GM12873 (cell line): Measurements from ENCODE around the gene RTN4RL1.
A peak's percentile ranks its signal among the peaks of the same experiment; 100 is the strongest.

ENCODE experiments used
- TF ChIP-seq, protein P1 (sequence below): IDR thresholded peaks from 2 replicates; pipeline ENCODE4 v1.5.1; 2012; ENCODE audit warnings: low read depth, mild to moderate bottlenecking, moderate library complexity, low read length, control low read depth; ENCODE audit not compliant: insufficient read depth; ENCODE audit errors: missing control alignments

Gene RTN4RL1

DNA sequence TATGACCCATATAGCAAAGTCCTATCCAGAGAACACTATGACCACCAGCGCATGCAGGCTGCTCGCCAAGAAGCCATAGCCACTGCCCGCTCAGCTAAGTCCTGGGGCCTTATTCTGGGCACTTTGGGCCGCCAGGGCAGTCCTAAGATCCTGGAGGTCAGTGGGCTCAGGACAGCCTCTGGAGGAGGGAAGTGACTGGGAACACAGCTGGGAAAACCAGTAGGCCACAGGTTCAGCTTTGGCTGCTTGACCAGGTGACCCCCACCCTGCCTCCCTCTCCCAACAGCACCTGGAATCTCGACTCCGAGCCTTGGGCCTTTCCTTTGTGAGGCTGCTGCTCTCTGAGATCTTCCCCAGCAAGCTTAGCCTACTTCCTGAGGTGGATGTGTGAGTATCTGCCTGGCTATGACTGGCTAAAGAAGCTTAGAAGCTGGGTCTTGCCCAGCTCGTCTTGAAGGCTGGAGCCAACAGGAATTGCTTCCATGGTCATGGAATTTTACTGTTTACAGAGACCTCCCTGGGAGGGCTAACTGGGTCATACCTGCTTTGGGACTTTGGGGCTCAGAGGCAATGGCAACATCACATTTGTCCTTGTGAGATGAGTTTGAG lies 15.2 kb upstream of the RTN4RL1 start:
- TF ChIP-seq, protein P1, sequence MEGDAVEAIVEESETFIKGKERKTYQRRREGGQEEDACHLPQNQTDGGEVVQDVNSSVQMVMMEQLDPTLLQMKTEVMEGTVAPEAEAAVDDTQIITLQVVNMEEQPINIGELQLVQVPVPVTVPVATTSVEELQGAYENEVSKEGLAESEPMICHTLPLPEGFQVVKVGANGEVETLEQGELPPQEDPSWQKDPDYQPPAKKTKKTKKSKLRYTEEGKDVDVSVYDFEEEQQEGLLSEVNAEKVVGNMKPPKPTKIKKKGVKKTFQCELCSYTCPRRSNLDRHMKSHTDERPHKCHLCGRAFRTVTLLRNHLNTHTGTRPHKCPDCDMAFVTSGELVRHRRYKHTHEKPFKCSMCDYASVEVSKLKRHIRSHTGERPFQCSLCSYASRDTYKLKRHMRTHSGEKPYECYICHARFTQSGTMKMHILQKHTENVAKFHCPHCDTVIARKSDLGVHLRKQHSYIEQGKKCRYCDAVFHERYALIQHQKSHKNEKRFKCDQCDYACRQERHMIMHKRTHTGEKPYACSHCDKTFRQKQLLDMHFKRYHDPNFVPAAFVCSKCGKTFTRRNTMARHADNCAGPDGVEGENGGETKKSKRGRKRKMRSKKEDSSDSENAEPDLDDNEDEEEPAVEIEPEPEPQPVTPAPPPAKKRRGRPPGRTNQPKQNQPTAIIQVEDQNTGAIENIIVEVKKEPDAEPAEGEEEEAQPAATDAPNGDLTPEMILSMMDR: no peak

DNA sequence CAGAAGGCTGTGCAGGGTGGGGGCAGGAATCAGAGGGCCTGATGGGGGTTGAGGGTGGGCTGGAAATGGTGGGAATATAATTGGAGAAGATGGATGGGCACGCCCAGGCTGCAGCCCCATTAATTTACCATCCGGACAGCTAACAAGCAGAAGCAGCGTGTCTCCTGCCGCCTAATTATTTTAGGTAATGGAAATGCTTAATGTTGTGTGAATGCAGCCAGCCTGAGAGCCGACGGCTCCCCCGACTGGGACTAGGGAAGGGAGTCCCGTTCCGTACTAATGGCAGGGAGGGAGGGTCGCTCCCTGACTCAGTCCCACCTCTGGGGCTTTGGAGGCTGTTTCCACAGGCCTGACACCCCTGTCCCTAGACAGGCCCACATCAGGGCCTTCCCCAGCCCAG lies 12.0 kb upstream of the RTN4RL1 start:
- TF ChIP-seq, protein P1: no peak

DNA sequence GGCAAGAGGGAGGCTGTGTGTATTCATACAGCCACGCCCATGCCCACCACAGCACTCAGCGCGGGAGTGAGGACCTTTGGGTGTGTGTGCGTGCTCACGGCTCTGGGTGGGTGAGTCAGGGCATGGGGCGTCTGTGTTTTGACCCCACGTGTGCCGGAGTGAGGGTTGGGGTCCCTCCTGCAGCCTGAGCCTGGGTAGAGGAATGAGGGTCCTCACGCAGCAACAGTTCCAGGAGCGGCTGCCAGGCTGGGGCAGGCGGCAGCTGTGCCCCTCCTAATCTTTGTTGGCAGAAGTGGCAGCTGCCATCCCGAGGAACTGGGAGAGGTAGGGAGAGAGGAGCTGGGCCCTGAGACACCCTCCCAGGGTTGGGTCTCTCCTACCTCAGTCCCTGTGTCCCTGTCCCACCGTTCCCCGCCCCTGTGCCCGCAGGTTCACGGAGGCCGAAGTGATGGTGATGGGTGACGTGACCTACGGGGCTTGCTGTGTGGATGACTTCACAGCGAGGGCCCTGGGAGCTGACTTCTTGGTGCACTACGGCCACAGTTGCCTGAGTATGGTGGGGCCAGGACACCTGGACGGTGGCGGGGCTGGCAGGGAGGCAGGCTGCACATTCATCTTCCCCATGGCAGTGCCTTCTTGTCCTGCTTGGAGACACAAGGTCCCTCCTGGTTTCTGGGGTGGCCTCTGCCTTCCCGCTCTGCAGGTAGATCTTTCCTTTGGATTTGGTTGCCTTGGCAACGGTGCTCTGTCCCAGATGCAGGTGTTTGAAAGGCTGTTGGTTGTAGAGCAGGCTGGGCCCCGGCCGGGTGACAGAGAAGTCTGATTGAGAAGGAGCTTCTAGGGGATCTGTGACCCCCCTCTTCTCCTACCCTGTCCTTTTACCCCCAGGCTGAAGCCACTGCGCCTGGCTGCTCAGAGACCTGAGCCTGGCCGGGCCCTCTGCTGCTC lies 10.7 kb upstream of the RTN4RL1 start:
- TF ChIP-seq, protein P1: no peak

DNA sequence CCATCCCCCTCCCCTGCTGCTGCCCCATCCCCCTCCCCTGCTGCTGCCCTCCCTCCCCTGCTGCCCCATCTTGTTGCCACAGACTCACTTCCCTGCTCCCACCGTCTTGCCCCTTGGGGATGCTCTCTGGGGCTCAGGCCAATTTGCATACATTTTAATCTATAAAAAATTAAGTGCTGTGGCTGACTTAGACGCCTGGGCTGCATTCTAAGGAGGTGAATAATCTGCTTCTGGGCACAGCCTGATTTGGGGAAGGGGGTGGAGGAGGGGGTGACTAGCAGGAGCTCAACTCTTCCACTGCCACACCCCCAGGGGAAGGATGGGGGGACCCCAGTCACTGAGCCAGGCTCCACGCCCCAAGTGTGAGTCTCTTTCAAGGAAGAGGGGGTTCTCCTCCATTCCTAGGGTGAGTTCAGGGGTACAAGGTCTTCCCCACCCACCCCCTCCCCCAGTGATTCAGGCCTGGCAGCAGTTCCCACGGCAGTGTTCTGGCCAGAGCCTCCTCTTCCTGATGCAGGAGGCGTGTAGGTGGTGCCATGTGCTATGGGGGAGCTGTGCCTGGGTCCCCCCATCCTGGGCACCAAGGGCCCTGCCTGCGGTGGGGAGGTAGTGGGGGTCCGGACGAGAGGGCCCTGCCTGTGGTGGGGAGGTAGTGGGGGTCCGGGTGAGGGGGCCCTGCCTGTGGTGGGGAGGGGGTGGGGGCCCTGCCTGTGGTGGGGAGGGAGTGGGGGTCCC lies 9.8 kb upstream of the RTN4RL1 start:
- TF ChIP-seq, protein P1: no peak

DNA sequence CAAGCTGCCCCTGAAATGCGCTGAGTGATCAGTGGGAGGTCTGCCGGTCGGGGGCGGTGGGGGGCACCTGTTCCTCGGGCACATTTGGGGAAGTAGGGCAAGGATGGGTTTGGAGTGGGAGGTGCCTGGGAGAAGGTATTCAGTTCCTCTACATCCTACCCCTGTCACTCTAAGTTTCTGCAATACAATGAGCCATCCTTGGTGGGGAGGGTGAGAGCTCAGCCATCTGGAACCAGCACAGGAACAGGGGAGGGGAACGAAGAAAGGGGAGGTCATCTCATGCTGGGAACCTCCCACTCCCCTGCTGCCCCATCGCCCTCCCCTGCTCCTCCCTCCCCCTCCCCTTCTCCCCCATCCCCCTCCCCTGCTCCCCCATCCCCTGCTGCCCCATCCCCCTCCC lies 9.0 kb upstream of the RTN4RL1 start:
- TF ChIP-seq, protein P1: no peak

DNA sequence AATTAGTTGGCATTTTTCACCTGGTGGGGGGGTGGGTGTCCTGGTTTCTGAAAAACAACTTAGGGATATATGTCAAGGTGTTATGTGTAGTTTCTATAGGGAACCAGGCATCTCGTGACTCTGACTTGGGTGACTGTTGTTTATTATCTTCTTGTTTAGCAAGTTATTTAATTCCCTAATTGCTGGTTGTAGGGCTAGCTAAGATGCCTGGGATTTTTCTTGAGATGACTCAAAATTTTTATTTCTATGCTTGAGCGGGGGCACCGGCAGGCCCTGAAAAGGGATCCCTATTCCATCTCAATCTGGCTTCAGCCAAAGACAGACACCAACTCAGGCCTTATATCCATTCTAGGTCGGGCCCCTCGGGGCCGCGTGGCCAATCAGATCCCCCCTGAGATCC lies 8.0 kb upstream of the RTN4RL1 start:
- TF ChIP-seq, protein P1: no peak

DNA sequence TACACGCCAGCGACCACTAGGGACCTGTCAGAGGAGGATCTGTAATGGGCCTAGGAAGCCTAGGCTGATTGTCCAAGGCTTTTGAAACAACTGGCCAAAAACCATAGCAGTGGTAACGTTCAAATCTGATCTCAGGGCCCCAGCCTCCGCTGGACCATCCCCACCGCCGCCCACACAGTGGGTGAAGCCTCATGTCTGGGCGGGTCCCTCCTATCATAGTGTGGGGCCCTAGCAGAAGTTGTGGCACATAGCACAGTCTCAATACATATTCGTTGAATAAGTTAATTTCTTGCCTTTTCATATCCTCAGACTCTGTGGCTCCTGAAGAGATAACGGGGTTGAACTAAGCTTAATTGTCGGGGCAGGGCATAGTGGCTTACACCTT lies 5.6 kb upstream of the RTN4RL1 start:
- TF ChIP-seq, protein P1: peak; percentile 75
